Peyer's patch (tissue), 4 donors: ENCODE data around the gene KIRREL3. TPM values are rescaled to one million over a fixed set of nuclear protein-coding genes. Genes with fewer than 3 reads are reported as not detected.

Source experiments
- DNase-seq, 3 donors: peaks; one replicate each; pipeline ENCODE4 v3.0.0-alpha.2; 2017 to 2019
- H3K27ac ChIP-seq, 4 donors: fragments of 200-600 bp; sonication (generic); one replicate each; pipeline ENCODE4 v1.5.1; 2016 to 2019
- H3K27me3 ChIP-seq, 2 donors: fragments of 200-600 bp; sonication (generic); one replicate each; pipeline ENCODE4 v1.5.1; 2019
- H3K36me3 ChIP-seq, 3 donors: fragments of 200-600 bp; sonication (generic); one replicate each; pipeline ENCODE4 v1.5.1; 2016 to 2019
- H3K4me1 ChIP-seq, 4 donors: fragments of 200-600 bp; sonication (generic); one replicate each; pipeline ENCODE4 v1.5.1; 2016 to 2019
- H3K4me3 ChIP-seq, 4 donors: fragments of 200-600 bp; sonication (generic); 1 replicate in 3 of 4; 2 replicates in 1 of 4; pipeline ENCODE4 v1.5.1; 2016 to 2019; ENCODE audit warnings: mild to moderate bottlenecking in 1 of 4
- H3K9me3 ChIP-seq, 4 donors: fragments of 200-600 bp; sonication (generic); one replicate each; pipeline ENCODE4 v1.5.1; 2016 to 2019; ENCODE audit warnings: mild to moderate bottlenecking in 1 of 4
- POLR2A ChIP-seq, 2 donors: fragments of 450-650 bp; IDR thresholded peaks; one replicate each; pipeline ENCODE4 v1.5.1; 2017; ENCODE audit warnings: antibody characterized with exemption in 2 of 2, mild to moderate bottlenecking in 2 of 2, moderate library complexity in 2 of 2
- total RNA-seq, 4 donors: library from RNA; depleted of rRNA; stranded (reverse); fragments of >200 nt; gene quantifications; one replicate each; pipeline ENCODE4 v1.1.0, GENCODE V29; 2016
- TF ChIP-seq, protein P1 (sequence below), 6 experiments: fragments of 450-650 bp in 4 of 6; fragments of 200-600 bp in 2 of 6; sonication (generic) in 1 of 6; IDR thresholded peaks; one replicate each; pipeline ENCODE4 v1.5.1; 2017 to 2019; ENCODE audit warnings: antibody characterized with exemption in 6 of 6, mild to moderate bottlenecking in 3 of 6, moderate library complexity in 1 of 6

KIRREL3 gene
- total RNA-seq, 4 donors from 2014 or later: 0.83 TPM; not detected in 3

GRCh38 chr11:126809514-126810289 is 190.9 kb downstream of the KIRREL3 start:
- Histone ChIP-seq H3K36me3 (no peaks in the 10 kb centered on the region), H3K27ac (no peak overlapping the region), H3K4me3 (no peak overlapping the region), H3K9me3 (no peaks in the 10 kb centered on the region), H3K4me1 (no peaks in the 10 kb centered on the region), H3K27me3 (no peaks in the 10 kb centered on the region)
- TF ChIP-seq, protein P1, sequence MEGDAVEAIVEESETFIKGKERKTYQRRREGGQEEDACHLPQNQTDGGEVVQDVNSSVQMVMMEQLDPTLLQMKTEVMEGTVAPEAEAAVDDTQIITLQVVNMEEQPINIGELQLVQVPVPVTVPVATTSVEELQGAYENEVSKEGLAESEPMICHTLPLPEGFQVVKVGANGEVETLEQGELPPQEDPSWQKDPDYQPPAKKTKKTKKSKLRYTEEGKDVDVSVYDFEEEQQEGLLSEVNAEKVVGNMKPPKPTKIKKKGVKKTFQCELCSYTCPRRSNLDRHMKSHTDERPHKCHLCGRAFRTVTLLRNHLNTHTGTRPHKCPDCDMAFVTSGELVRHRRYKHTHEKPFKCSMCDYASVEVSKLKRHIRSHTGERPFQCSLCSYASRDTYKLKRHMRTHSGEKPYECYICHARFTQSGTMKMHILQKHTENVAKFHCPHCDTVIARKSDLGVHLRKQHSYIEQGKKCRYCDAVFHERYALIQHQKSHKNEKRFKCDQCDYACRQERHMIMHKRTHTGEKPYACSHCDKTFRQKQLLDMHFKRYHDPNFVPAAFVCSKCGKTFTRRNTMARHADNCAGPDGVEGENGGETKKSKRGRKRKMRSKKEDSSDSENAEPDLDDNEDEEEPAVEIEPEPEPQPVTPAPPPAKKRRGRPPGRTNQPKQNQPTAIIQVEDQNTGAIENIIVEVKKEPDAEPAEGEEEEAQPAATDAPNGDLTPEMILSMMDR (IDR thresholded peaks at IDR 0.05): no peak
- no peak for TF ChIP-seq POLR2A (IDR thresholded peaks at IDR 0.05)
- no peak for DNase-seq

GRCh38 chr11:126808836-126809235 is 191.7 kb downstream of the KIRREL3 start:
- no peaks in the 10 kb centered on the region for H3K36me3 ChIP-seq
- no peaks in the 10 kb centered on the region for H3K4me1 ChIP-seq
- no peaks in the 10 kb centered on the region for H3K9me3 ChIP-seq
- no peak overlapping the region for H3K27ac ChIP-seq
- TF ChIP-seq, protein P1 (IDR thresholded peaks at IDR 0.05): no peak
- TF ChIP-seq POLR2A (IDR thresholded peaks at IDR 0.05): no peak
- H3K27me3 ChIP-seq: no peaks in the 10 kb centered on the region
- H3K4me3 ChIP-seq: no peak overlapping the region
- no peak for DNase-seq

- Histone ChIP-seq H3K36me3 (no peaks in the 10 kb centered on the region), H3K4me1 (no peaks in the 10 kb centered on the region), H3K27me3 (no peaks in the 10 kb centered on the region), H3K4me3 (no peak overlapping the region), H3K9me3 (no peaks in the 10 kb centered on the region), H3K27ac (no peak overlapping the region)
- TF ChIP-seq, protein P1 (IDR thresholded peaks at IDR 0.05): no peak
- no peak for TF ChIP-seq POLR2A (IDR thresholded peaks at IDR 0.05)
- DNase-seq: no peak
Observed at GRCh38 chr11:126808296-126808695, 192.3 kb downstream of the KIRREL3 start.

- H3K4me3 ChIP-seq: no peak overlapping the region
- H3K27ac ChIP-seq: no peak overlapping the region
- H3K9me3 ChIP-seq: no peaks in the 10 kb centered on the region
- no peaks in the 10 kb centered on the region for H3K4me1 ChIP-seq
- DNase-seq: no peak
- H3K27me3 ChIP-seq: no peaks in the 10 kb centered on the region
- TF ChIP-seq POLR2A (IDR thresholded peaks at IDR 0.05): no peak
- TF ChIP-seq, protein P1 (IDR thresholded peaks at IDR 0.05): no peak
- H3K36me3 ChIP-seq: no peaks in the 10 kb centered on the region
Observed at GRCh38 chr11:126805870-126806269, 194.7 kb downstream of the KIRREL3 start.

DNA sequence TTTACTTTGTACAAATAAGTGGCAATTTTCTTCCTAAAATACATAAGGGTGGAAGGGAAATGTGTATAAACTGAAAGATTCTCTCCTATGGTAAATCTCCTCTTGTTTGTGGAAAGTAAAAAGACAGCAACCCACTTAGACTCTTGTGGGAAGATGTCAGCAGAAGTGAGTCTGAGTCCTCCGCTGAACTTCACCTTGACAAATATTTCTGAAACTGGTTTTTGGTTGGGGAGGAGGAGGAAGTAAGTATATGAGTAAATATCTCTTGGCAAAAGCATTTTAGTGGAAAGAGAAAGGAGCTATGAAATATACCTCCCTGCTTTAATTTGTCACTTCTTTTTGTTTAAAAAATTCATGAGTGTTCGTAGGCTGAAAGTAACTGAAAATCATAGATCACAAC is 196.2 kb downstream of the KIRREL3 start:
- Histone ChIP-seq H3K36me3 (no peaks in the 10 kb centered on the region), H3K4me3 (no peak overlapping the region), H3K4me1 (no peaks in the 10 kb centered on the region), H3K27me3 (no peaks in the 10 kb centered on the region), H3K27ac (no peak overlapping the region), H3K9me3 (no peaks in the 10 kb centered on the region)
- no peak for TF ChIP-seq POLR2A (IDR thresholded peaks at IDR 0.05)
- TF ChIP-seq, protein P1 (IDR thresholded peaks at IDR 0.05): no peak
- no peak for DNase-seq
